ENCODE results near the gene HMGB4. TPM values are rescaled to one million over a fixed set of nuclear protein-coding genes. Genes with fewer than 3 reads are reported as not detected.

Gene HMGB4
- total RNA-seq (2022; extraction: Qiagen RNA extraction), result not detected in 5 replicates

GRCh38 chr1:33863779-33864178 lies at the start of gene HMGB4:
Gene HMGB4 (plus strand): TSS chr1:33864079. CDS start chr1:33864192, 113 bp downstream.

